Upper lobe of left lung (tissue), 6 donors: ENCODE results near the gene RAG2. TPM values are rescaled to one million over a fixed set of nuclear protein-coding genes. Genes with fewer than 3 reads are reported as not detected.

Experiments used
- ATAC-seq, 2 donors: fragments of 200-7000 bp; cut with Tn5 transposase; one replicate each; pipeline ENCODE4 v1.9.1; 2022; ENCODE audit warnings: mild to moderate bottlenecking in 2 of 2, moderate library complexity in 2 of 2; ENCODE audit not compliant: low FRiP score in 2 of 2
- DNase-seq, 2 donors: peaks; one replicate each; pipeline ENCODE4 v3.0.0-alpha.2; 2019 to 2020
- H3K27ac ChIP-seq, 4 donors: fragments of 200-600 bp; sonication (generic); one replicate each; pipeline ENCODE4 v1.5.1; 2016 to 2019
- H3K27me3 ChIP-seq, 4 donors: fragments of 200-600 bp; sonication (generic); one replicate each; pipeline ENCODE4 v1.5.1; 2017 to 2019
- H3K36me3 ChIP-seq, 4 donors: fragments of 200-600 bp; sonication (generic); one replicate each; pipeline ENCODE4 v1.5.1; 2016 to 2019
- H3K4me1 ChIP-seq, 4 donors: fragments of 200-600 bp; sonication (generic); one replicate each; pipeline ENCODE4 v1.5.1; 2018 to 2019
- H3K4me3 ChIP-seq, 4 donors: fragments of 200-600 bp; sonication (generic); one replicate each; pipeline ENCODE4 v1.5.1; 2017 to 2019; ENCODE audit warnings: mild to moderate bottlenecking in 2 of 4, moderate library complexity in 1 of 4
- H3K9me3 ChIP-seq, 4 donors: fragments of 200-600 bp; sonication (generic); one replicate each; pipeline ENCODE4 v1.5.1; 2018 to 2019
- EP300 ChIP-seq, 4 donors: sonication (generic); formaldehyde crosslinking; IDR thresholded peaks; one replicate each; pipeline ENCODE4 v1.5.1; 2017; ENCODE audit warnings: antibody characterized with exemption in 4 of 4, control low read depth in 2 of 4
- POLR2A ChIP-seq, 4 donors: fragments of 450-650 bp; IDR thresholded peaks; one replicate each; pipeline ENCODE4 v1.5.1; 2016 to 2017; ENCODE audit warnings: antibody characterized with exemption in 4 of 4, mild to moderate bottlenecking in 2 of 4
- POLR2AphosphoS5 ChIP-seq, 2 donors: sonication (generic); formaldehyde crosslinking; IDR thresholded peaks; one replicate each; pipeline ENCODE4 v1.5.1; 2017; ENCODE audit warnings: antibody characterized with exemption in 2 of 2
- WGBS, 2 donors: methylation state at CpG; one replicate each; pipeline ENCODE4 v1.1.5; 2017 to 2018; 5-methylcytosine and 5-hydroxymethylcytosine counted together
- total RNA-seq, 6 donors: library from RNA; depleted of rRNA in 4 of 6; stranded (reverse); fragments of >200 nt in 4 of 6; gene quantifications; one replicate each; pipeline versions ENCODE4 v1.1.0 to v1.2.1, GENCODE V29; 2016 to 2021
- TF ChIP-seq, protein P1 (sequence below), 6 experiments: fragments of 450-650 bp in 4 of 6; fragments of 200-600 bp in 2 of 6; sonication (generic) in 2 of 6; IDR thresholded peaks; one replicate each; pipeline ENCODE4 v1.5.1; 2016 to 2019; ENCODE audit warnings: antibody characterized with exemption in 6 of 6
- donor health status: DM: no; HTN: no; CAD: no; lungs with moderate emphysema.
- donor health status: DM: no; HTN: yes; CAD: no; lungs with severe emphysema.

Gene RAG2
- total RNA-seq, 6 donors from 2014 or later = not detected

DNA sequence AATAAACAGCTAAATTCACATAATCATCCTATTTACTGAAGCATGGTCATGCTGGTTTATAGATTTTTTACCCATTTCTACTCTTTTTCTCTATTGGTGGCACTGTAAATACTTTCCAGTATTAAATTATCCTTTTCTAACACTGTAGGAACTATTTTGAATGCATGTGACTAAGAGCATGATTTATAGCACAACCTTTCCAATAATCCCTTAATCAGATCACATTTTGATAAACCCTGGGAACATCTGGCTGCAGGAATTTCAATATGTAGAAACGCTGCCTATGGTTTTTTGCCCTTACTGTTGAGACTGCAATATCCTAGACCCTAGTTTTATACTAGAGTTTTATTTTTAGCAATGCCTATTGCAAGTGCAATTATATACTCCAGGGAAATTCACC, 19.6 kb downstream of the RAG2 start:
- Histone ChIP-seq H3K4me3 (no peak overlapping the region), H3K36me3 (peaks cover 0 to 10% (median 0%) of the 10 kb centered on the region in 4 donors), H3K4me1 (no peaks in the 10 kb centered on the region), H3K27ac (no peak overlapping the region), H3K9me3 (peaks cover 0 to 4% (median 0%) of the 10 kb centered on the region in 4 donors), H3K27me3 (no peaks in the 10 kb centered on the region)
- no peak for ATAC-seq
- DNase-seq = no peak
- no peak for TF ChIP-seq POLR2AphosphoS5 (IDR thresholded peaks at IDR 0.05)
- TF ChIP-seq, protein P1, sequence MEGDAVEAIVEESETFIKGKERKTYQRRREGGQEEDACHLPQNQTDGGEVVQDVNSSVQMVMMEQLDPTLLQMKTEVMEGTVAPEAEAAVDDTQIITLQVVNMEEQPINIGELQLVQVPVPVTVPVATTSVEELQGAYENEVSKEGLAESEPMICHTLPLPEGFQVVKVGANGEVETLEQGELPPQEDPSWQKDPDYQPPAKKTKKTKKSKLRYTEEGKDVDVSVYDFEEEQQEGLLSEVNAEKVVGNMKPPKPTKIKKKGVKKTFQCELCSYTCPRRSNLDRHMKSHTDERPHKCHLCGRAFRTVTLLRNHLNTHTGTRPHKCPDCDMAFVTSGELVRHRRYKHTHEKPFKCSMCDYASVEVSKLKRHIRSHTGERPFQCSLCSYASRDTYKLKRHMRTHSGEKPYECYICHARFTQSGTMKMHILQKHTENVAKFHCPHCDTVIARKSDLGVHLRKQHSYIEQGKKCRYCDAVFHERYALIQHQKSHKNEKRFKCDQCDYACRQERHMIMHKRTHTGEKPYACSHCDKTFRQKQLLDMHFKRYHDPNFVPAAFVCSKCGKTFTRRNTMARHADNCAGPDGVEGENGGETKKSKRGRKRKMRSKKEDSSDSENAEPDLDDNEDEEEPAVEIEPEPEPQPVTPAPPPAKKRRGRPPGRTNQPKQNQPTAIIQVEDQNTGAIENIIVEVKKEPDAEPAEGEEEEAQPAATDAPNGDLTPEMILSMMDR (IDR thresholded peaks at IDR 0.05) = no peak
- WGBS, 2 donors = 79 to 83% methylated on average over 1 of the region's 1 CpG

DNA sequence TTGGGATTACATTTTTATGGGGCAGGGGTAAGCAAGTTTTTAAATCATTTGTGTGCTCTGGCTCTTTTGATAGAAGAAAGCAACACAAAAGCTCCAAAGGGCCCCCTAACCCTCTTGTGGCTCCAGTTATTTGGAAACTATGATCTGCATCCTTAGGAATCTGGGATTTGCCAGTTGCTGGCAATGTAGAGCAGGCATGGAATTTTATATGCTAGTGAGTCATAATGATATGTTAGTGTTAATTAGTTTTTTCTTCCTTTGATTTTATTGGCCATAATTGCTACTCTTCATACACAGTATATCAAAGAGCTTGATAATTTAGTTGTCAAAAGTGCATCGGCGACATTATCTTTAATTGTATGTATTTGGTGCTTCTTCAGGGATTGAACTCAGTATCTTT, 20.2 kb downstream of the RAG2 start:
- Histone ChIP-seq H3K36me3 (peaks cover 0 to 10% (median 0%) of the 10 kb centered on the region in 4 donors), H3K4me1 (no peaks in the 10 kb centered on the region), H3K27ac (no peak overlapping the region), H3K27me3 (no peaks in the 10 kb centered on the region), H3K4me3 (no peak overlapping the region), H3K9me3 (peaks cover 0 to 4% (median 0%) of the 10 kb centered on the region in 4 donors)
- DNase-seq = no peak
- TF ChIP-seq POLR2AphosphoS5 (IDR thresholded peaks at IDR 0.05) = no peak
- TF ChIP-seq EP300 (IDR thresholded peaks at IDR 0.05) = no peak
- TF ChIP-seq, protein P1 (IDR thresholded peaks at IDR 0.05) = no peak
- TF ChIP-seq POLR2A (IDR thresholded peaks at IDR 0.05) = no peak
- WGBS, 2 donors = 86 to 92% methylated on average over 2 of the region's 2 CpGs
- ATAC-seq = no peak

DNA sequence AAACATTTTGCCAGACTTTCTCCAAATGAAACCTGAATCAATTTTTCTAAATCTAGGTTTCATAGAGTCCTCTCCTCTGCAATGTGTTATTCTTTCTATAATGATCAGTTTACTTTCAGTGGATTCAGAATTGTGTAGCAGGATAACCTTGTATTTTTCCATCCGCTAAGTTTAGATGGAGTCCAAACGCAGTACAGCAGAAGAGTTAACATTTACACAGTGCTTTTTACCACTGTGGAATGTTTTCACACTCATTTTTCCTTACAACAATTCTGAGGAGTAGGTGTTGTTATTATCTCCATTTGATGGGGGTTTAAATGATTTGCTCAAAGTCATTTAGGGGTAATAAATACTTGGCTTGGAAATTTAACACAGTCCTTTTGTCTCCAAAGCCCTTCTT, 20.7 kb downstream of the RAG2 start:
- Histone ChIP-seq H3K9me3 (peaks cover 0 to 4% (median 0%) of the 10 kb centered on the region in 4 donors), H3K27ac (no peak overlapping the region)

DNA sequence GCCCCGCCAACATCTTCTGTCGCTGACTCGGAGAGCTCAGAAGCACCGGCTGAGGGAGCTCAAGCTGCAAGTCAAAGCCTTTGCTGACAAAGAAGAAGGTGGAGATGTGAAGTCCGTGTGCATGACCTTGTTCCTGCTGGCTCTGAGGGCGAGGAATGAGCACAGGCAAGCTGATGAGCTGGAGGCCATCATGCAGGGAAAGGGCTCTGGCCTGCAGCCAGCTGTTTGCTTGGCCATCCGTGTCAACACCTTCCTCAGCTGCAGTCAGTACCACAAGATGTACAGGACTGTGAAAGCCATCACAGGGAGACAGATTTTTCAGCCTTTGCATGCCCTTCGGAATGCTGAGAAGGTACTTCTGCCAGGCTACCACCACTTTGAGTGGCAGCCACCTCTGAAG, 23.6 kb downstream of the RAG2 start:
- Histone ChIP-seq H3K4me1 (no peaks in the 10 kb centered on the region), H3K27ac (no peak overlapping the region), H3K36me3 (peaks cover 0 to 10% (median 0%) of the 10 kb centered on the region in 4 donors), H3K4me3 (no peak overlapping the region), H3K27me3 (no peaks in the 10 kb centered on the region), H3K9me3 (no peaks in the 10 kb centered on the region)
- no peak for DNase-seq
- 82% methylated on average over 8 of the region's 8 CpGs for WGBS, 2 donors
- TF ChIP-seq POLR2AphosphoS5 (IDR thresholded peaks at IDR 0.05) (no peak), EP300 (IDR thresholded peaks at IDR 0.05) (no peak), POLR2A (IDR thresholded peaks at IDR 0.05) (no peak)
- TF ChIP-seq, protein P1 (IDR thresholded peaks at IDR 0.05) = no peak
- no peak for ATAC-seq

More for the DNA sequence above, 20.7 kb downstream of the RAG2 start:
- ATAC-seq (no peak), DNase-seq (no peak)
- TF ChIP-seq, protein P1 (IDR thresholded peaks at IDR 0.05) = no peak
- no peak for TF ChIP-seq POLR2AphosphoS5 (IDR thresholded peaks at IDR 0.05)
- TF ChIP-seq EP300 (IDR thresholded peaks at IDR 0.05) = no peak
- TF ChIP-seq POLR2A (IDR thresholded peaks at IDR 0.05) = no peak
- 74 to 75% methylated on average over 2 of the region's 2 CpGs for WGBS, 2 donors
- peaks cover 0 to 10% (median 0%) of the 10 kb centered on the region in 4 donors for H3K36me3 ChIP-seq
- H3K27me3 ChIP-seq = no peaks in the 10 kb centered on the region
- no peak overlapping the region for H3K4me3 ChIP-seq
- no peaks in the 10 kb centered on the region for H3K4me1 ChIP-seq

DNA sequence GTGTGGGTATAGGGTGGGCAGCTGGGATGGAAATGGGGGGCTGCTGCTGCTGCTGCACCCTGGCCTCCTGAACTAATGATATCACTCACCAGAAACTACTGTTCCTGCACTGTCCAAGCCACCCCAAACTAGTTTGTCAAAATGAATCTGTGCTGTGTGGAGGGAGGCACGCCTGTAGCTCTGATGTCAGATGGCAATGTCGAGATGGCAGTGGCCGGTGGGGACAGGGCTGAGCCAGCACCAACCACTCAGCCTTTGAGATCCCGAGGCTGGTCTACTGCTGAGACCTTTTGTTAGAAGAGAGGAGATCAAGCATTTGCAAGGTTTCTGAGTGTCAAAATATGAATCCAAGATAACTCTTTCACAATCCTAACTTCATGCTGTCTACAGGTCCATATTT, 28.9 kb downstream of the RAG2 start:
- no peaks in the 10 kb centered on the region for H3K9me3 ChIP-seq
- H3K4me3 ChIP-seq = no peak overlapping the region
- DNase-seq = peak in 1 of 2 donors; percentile 21
- peak in 1 of 2 donors; percentile 22 for ATAC-seq
- no peak overlapping the region for H3K27ac ChIP-seq
- peaks cover 0 to 6% (median 0%) of the 10 kb centered on the region in 4 donors for H3K36me3 ChIP-seq
- TF ChIP-seq EP300 (IDR thresholded peaks at IDR 0.05) (no peak), POLR2AphosphoS5 (IDR thresholded peaks at IDR 0.05) (no peak), POLR2A (IDR thresholded peaks at IDR 0.05) (no peak)
- TF ChIP-seq, protein P1 (IDR thresholded peaks at IDR 0.05) = no peak
- H3K4me1 ChIP-seq = peaks cover 0 to 5% (median 0%) of the 10 kb centered on the region in 4 donors
- no peaks in the 10 kb centered on the region for H3K27me3 ChIP-seq
- WGBS, 2 donors = 88 to 98% methylated on average over 4 of the region's 4 CpGs
